CD4-positive, alpha-beta T cell (primary cell): ENCODE data around the gene MED15. TPM values are rescaled to one million over a fixed set of nuclear protein-coding genes. Genes with fewer than 3 reads are reported as not detected.

Source experiments
- ATAC-seq: fragments of 200-7000 bp; cut with Tn5 transposase; one replicate; pipeline ENCODE4 v1.10.0; 2022; ENCODE audit warnings: mild to moderate bottlenecking; ENCODE audit not compliant: poor library complexity
- CTCF ChIA-PET: fragments of 350-600 bp; sonication (Branson Sonifier 250); formaldehyde crosslinking; loops from one replicate; lab custom pipeline; 2021; ENCODE audit warnings: antibody characterized with exemption, inconsistent platforms; lab: Charles Lee
- POLR2A ChIA-PET: fragments of 350-600 bp; sonication (Branson Sonifier 250); formaldehyde crosslinking; loops from one replicate; lab custom pipeline; 2021; ENCODE audit warnings: antibody characterized with exemption, inconsistent platforms; lab: Charles Lee
- DNase-seq, 14 experiments: peaks; one replicate each; pipeline ENCODE4 v3.0.0-alpha.2; 2013 to 2020; ENCODE audit warnings: mixed read lengths in 2 of 14
- H3K27ac ChIP-seq, 2 donors: one replicate each; pipeline versions ENCODE4 v1.5.1 to v1.7.0; 2013; ENCODE audit warnings: low read length in 2 of 2, low read depth in 1 of 2, mild to moderate bottlenecking in 1 of 2
- H3K27me3 ChIP-seq, 2 experiments: 1 replicate in 1 of 2; 2 replicates in 1 of 2; pipeline versions ENCODE4 v1.6.1 to v1.7.0; 2013; ENCODE audit warnings: low read length in 2 of 2, control low read depth in 1 of 2, mild to moderate bottlenecking in 1 of 2, moderate library complexity in 1 of 2; ENCODE audit not compliant: insufficient read depth in 2 of 2, control insufficient read depth in 1 of 2
- H3K36me3 ChIP-seq: one replicate; pipeline ENCODE4 v1.6.1; 2013; ENCODE audit warnings: low read length, control low read depth; ENCODE audit not compliant: insufficient read depth
- H3K4me1 ChIP-seq: one replicate; pipeline ENCODE4 v1.6.1; 2013; ENCODE audit warnings: low read length, control low read depth; ENCODE audit not compliant: insufficient read depth
- H3K4me3 ChIP-seq: one replicate; pipeline ENCODE4 v1.5.1; 2013; ENCODE audit warnings: mild to moderate bottlenecking, low read length, moderate library complexity
- H3K9me3 ChIP-seq, 2 experiments: 1 replicate in 1 of 2; 2 replicates in 1 of 2; pipeline versions ENCODE4 v1.6.1 to v1.7.0; 2013; ENCODE audit warnings: low read length in 2 of 2, mild to moderate bottlenecking in 2 of 2, control low read depth in 1 of 2, moderate library complexity in 1 of 2; ENCODE audit not compliant: control insufficient read depth in 1 of 2, insufficient read depth in 1 of 2
- H3K27ac Mint-ChIP-seq: one replicate; pipeline ENCODE4 v1.8.0; 2020; ENCODE audit warnings: mixed read lengths
- H3K27me3 Mint-ChIP-seq: one replicate; pipeline ENCODE4 v1.8.0; 2021; ENCODE audit warnings: mixed read lengths
- H3K36me3 Mint-ChIP-seq: one replicate; pipeline ENCODE4 v1.8.0; 2021; ENCODE audit warnings: low read depth, mixed read lengths
- H3K4me1 Mint-ChIP-seq: one replicate; pipeline ENCODE4 v1.8.0; 2021; ENCODE audit warnings: low read depth, mixed read lengths
- H3K4me3 Mint-ChIP-seq: one replicate; pipeline ENCODE4 v1.8.0; 2020; ENCODE audit warnings: mild to moderate bottlenecking, mixed read lengths
- H3K9me3 Mint-ChIP-seq: one replicate; pipeline ENCODE4 v1.8.0; 2020; ENCODE audit warnings: mixed read lengths
- CTCF ChIP-seq: fragments of 200-600 bp; IDR thresholded peaks from one replicate; pipeline ENCODE4 v1.8.0; 2022; ENCODE audit warnings: antibody characterized with exemption, mild to moderate bottlenecking
- intact Hi-C, 2 experiments: fragments of 100-400 bp; cut with DNase I in 1 of 2; cut with micrococcal nuclease in 1 of 2; formaldehyde crosslinking; loops; one replicate each; pipeline versions ENCODE4 v1.15.1 to v1.9.0; 2023 to 2025; cut with DNase I, micrococcal nuclease
- total RNA-seq, 174 experiments: library from RNA in 2 of 174; stranded (reverse) in 2 of 174; gene quantifications; one replicate each; pipeline ENCODE4 v1.2.3 and lab custom pipeline; 2021 to 2026

The MED15 gene
- total RNA-seq, 2 experiments from 2014 or later = 181 to 191 TPM

- peaks cover 10% of the 10 kb centered on the region for H3K4me1 Mint-ChIP-seq
- CTCF ChIA-PET = interaction anchor here (1.0 to 1.9 kb wide), 6 partner anchors 16 to 150 kb away, joined by 3 to 7 read pairs (median 5); no protein-coding TSS in a partner anchor
- POLR2A ChIA-PET = interaction anchor here (1.0 kb wide), 2 partner anchors 40 to 142 kb away, joined by 3 to 5 read pairs; no protein-coding TSS in a partner anchor
- TF ChIP-seq CTCF = no peak
- no peak overlapping the region for H3K4me3 Mint-ChIP-seq
- Histone ChIP-seq H3K4me1 (peaks cover 15% of the 10 kb centered on the region), H3K4me3 (no peak overlapping the region), H3K9me3 (no peaks in the 10 kb centered on the region), H3K36me3 (no peaks in the 10 kb centered on the region), H3K27me3 (no peaks in the 10 kb centered on the region), H3K27ac (no peak overlapping the region)
- H3K27me3 Mint-ChIP-seq = no peaks in the 10 kb centered on the region
- DNase-seq = no peak
- H3K9me3 Mint-ChIP-seq = no peaks in the 10 kb centered on the region
- no peaks in the 10 kb centered on the region for H3K36me3 Mint-ChIP-seq
- H3K27ac Mint-ChIP-seq = peak overlapping the region; percentile 59
- intact Hi-C loops = loop anchor here (1.0 to 5.0 kb wide), 6 partner anchors 42 to 188 kb away; no protein-coding TSS in a partner anchor
- no peak for ATAC-seq
Measured at GRCh38 chr22:20606784-20607128, 99.3 kb downstream of the MED15 start.

GRCh38 chr22:20607157-20607907 lies 99.9 kb downstream of the MED15 start:
- H3K27me3 Mint-ChIP-seq = no peaks in the 10 kb centered on the region
- ATAC-seq = no peak
- H3K9me3 ChIP-seq = no peaks in the 10 kb centered on the region
- no peaks in the 10 kb centered on the region for H3K36me3 Mint-ChIP-seq
- H3K4me3 ChIP-seq = no peak overlapping the region
- POLR2A ChIA-PET = no interaction called here
- H3K4me1 Mint-ChIP-seq = peaks cover 10% of the 10 kb centered on the region
- H3K4me1 ChIP-seq = peaks cover 15% of the 10 kb centered on the region
- no peaks in the 10 kb centered on the region for H3K36me3 ChIP-seq
- H3K27me3 ChIP-seq = no peaks in the 10 kb centered on the region
- no peaks in the 10 kb centered on the region for H3K9me3 Mint-ChIP-seq
- no peak overlapping the region for H3K27ac Mint-ChIP-seq
- no peak for TF ChIP-seq CTCF
- no peak overlapping the region for H3K4me3 Mint-ChIP-seq
- intact Hi-C loops = loop anchor here in 1 of 2 experiments (2.0 to 5.0 kb wide), 2 partner anchors 45 to 189 kb away; no protein-coding TSS in a partner anchor
- CTCF ChIA-PET = interaction anchor here (1.4 to 1.9 kb wide), 3 partner anchors 36 to 151 kb away, joined by 3 to 7 read pairs (median 5); no protein-coding TSS in a partner anchor
- DNase-seq = no peak
- H3K27ac ChIP-seq = no peak overlapping the region

- ChIA-PET CTCF (no interaction called here), POLR2A (no interaction called here)
- no peaks in the 10 kb centered on the region for H3K36me3 Mint-ChIP-seq
- H3K27me3 Mint-ChIP-seq = no peaks in the 10 kb centered on the region
- H3K27ac ChIP-seq = no peak overlapping the region
- peaks cover 10% of the 10 kb centered on the region for H3K4me1 Mint-ChIP-seq
- H3K27me3 ChIP-seq = no peaks in the 10 kb centered on the region
- no peaks in the 10 kb centered on the region for H3K9me3 Mint-ChIP-seq
- no peaks in the 10 kb centered on the region for H3K9me3 ChIP-seq
- ATAC-seq = no peak
- intact Hi-C loops = no loop called here
- no peak overlapping the region for H3K4me3 Mint-ChIP-seq
- H3K4me3 ChIP-seq = no peak overlapping the region
- H3K4me1 ChIP-seq = peaks cover 15% of the 10 kb centered on the region
- TF ChIP-seq CTCF = no peak
- DNase-seq = no peak
- H3K27ac Mint-ChIP-seq = no peak overlapping the region
- no peaks in the 10 kb centered on the region for H3K36me3 ChIP-seq
Measured at GRCh38 chr22:20610243-20610686, 102.9 kb downstream of the MED15 start.
